ENCODE results near the gene ZNF777.
"Not testable (repeated sequence)": the region's sequence is repeated elsewhere in the genome, so short reads cannot be mapped to it uniquely, and the experiment has no call there.

Gene ZNF777

GRCh38 chr7:149414745-149415390 is 46.0 kb downstream of the ZNF777 start:
- DNase-seq (ENCODE audit: low spot score) = no peak

GRCh38 chr7:149414171-149414570 is 46.7 kb downstream of the ZNF777 start:
- DNase-seq (ENCODE audit: low spot score) = no peak

- not testable (repeated sequence) for DNase-seq (ENCODE audit: low spot score)
These were observed 47.8 kb downstream of the ZNF777 start for GRCh38 chr7:149413083-149413482.

- no peak for DNase-seq (ENCODE audit: low spot score)
These were observed 51.0 kb downstream of the ZNF777 start for GRCh38 chr7:149409895-149410294.

GRCh38 chr7:149404825-149405224 is 56.0 kb downstream of the ZNF777 start:
- no peak for DNase-seq (ENCODE audit: low spot score)

- no peak for DNase-seq (ENCODE audit: low spot score)
These were observed 56.5 kb downstream of the ZNF777 start for GRCh38 chr7:149404396-149404795.

- no peak for DNase-seq (ENCODE audit: low spot score)
These were observed 62.6 kb downstream of the ZNF777 start for GRCh38 chr7:149398195-149398820.

GRCh38 chr7:149397470-149398043 is 63.3 kb downstream of the ZNF777 start:
- no peak for DNase-seq (ENCODE audit: low spot score)

GRCh38 chr7:149388550-149389335 is 72.1 kb downstream of the ZNF777 start:
- DNase-seq (ENCODE audit: low spot score) = not testable (repeated sequence)

GRCh38 chr7:149386514-149386913 is 74.3 kb downstream of the ZNF777 start:
- DNase-seq (ENCODE audit: low spot score) = not testable (repeated sequence)

GRCh38 chr7:149385195-149385950 is 75.5 kb downstream of the ZNF777 start:
- DNase-seq (ENCODE audit: low spot score) = no peak

Measured in hematopoietic multipotent progenitor cell treated with erythropoietin and hydrocortisone succinate and interleukin-3 and kit ligand, for 15 days (in vitro differentiated cells).